ENCODE measurements around the gene PTBP1.

The PTBP1 gene

GRCh38 chr19:824885-825284, 27.6 kb downstream of the PTBP1 start:
- H3K4me3 ChIP-seq (ENCODE audit: low read depth, low read length), result no peak overlapping the region
- no peak for TF ChIP-seq CTCF (IDR thresholded peaks at IDR 0.05; ENCODE audit: insufficient read depth, low read depth, low read length, missing control alignments)
- no peak for DNase-seq (ENCODE audit: low read depth)

- TF ChIP-seq CTCF (IDR thresholded peaks at IDR 0.05; ENCODE audit: insufficient read depth, low read depth, low read length, missing control alignments), result no peak
- no peak for DNase-seq (ENCODE audit: low read depth)
- H3K4me3 ChIP-seq (ENCODE audit: low read depth, low read length), result no peak overlapping the region
Measured at GRCh38 chr19:825897-826644, 28.8 kb downstream of the PTBP1 start.

- no peak overlapping the region for H3K4me3 ChIP-seq (ENCODE audit: low read depth, low read length)
- no peak for DNase-seq (ENCODE audit: low read depth)
- TF ChIP-seq CTCF (IDR thresholded peaks at IDR 0.05; ENCODE audit: insufficient read depth, low read depth, low read length, missing control alignments), result no peak
Measured at GRCh38 chr19:827314-827709, 30.1 kb downstream of the PTBP1 start.

- DNase-seq (ENCODE audit: low read depth), result no peak
- no peak for TF ChIP-seq CTCF (IDR thresholded peaks at IDR 0.05; ENCODE audit: insufficient read depth, low read depth, low read length, missing control alignments)
- H3K4me3 ChIP-seq (ENCODE audit: low read depth, low read length), result no peak within 1 kb of the TSS
Measured at GRCh38 chr19:827710-828321, 30.6 kb downstream of the PTBP1 start, which contains the start of gene AZU1. TSS of gene AZU1 (plus strand) at chr19:827837. CDS start at chr19:827847, 10 bp downstream.

GRCh38 chr19:829129-829758, 32.0 kb downstream of the PTBP1 start:
- DNase-seq (ENCODE audit: low read depth), result no peak
- no peak for TF ChIP-seq CTCF (IDR thresholded peaks at IDR 0.05; ENCODE audit: insufficient read depth, low read depth, low read length, missing control alignments)
- H3K4me3 ChIP-seq (ENCODE audit: low read depth, low read length), result no peak overlapping the region

- no peak for TF ChIP-seq CTCF (IDR thresholded peaks at IDR 0.05; ENCODE audit: insufficient read depth, low read depth, low read length, missing control alignments)
- no peak for DNase-seq (ENCODE audit: low read depth)
- H3K4me3 ChIP-seq (ENCODE audit: low read depth, low read length), result no peak overlapping the region
Measured at GRCh38 chr19:831407-832369, 34.4 kb downstream of the PTBP1 start.
